GM19397 (cell line): Measurements from ENCODE around the gene SNX19.

ENCODE experiments used
- ATAC-seq: cut with Tn5 transposase; IDR thresholded peaks from one replicate; pipeline ENCODE4 v1.9.1; 2021; ENCODE audit warnings: mild to moderate bottlenecking, moderate library complexity; ENCODE audit not compliant: unreplicated experiment

SNX19 gene

DNA sequence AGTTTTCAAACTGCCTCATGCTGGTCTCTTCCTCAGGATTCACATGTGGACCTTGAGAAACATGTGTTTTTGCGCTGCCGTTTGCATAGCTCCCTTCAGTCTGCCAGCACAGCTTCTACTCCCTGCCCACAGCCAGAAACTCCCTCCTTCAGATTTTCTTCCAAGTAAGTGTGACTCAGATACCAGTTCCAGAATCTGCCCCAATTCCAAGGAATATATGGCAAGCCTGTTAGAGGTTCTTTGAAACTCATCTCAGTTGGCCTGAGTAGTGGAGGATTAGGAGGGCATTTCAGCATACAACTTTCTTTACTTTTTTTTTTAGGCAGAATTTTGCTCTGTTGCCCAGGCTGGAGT lies 67.1 kb downstream of the SNX19 start:
- no peak for ATAC-seq

DNA sequence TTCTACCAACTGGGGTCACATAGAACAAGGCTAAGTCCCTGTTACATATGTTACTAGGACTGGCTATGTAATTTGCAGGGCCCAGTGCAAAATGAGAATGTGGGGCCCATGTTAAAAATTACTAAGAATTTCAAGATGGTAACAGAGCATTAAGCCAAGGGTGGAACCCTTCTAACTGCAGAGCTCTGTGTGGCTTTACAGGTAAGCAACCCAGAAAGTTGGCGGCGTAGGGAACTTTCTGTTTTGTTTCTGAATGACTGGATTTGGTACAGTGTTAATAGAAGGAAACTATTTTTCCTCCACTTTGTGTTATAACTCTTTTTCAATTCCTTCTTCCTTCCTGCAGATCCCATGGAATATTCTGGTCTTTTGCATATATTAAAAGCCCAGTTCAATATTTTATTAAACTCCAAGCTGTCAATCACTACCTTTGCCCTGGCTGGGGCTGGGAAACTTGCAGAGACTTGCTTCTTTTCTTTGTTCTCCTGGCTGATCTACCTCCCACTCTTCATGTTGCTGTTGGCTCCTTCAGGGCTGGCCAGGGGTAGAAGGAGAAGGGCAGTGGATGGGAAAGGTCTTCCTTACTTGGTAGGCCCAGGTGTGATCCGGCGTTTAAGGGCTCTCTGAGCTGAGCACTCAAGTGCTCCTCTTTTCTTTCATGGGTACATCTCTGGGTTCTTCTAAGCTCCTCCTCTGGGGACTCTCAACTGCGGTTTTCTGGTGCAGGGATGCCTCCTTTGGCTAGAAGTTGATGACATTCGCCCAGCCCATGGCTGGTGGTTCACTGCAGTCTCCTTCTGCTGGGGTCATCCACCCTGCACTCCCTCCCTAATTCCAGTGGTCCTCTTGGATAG lies 67.7 kb downstream of the SNX19 start:
- ATAC-seq: no peak

DNA sequence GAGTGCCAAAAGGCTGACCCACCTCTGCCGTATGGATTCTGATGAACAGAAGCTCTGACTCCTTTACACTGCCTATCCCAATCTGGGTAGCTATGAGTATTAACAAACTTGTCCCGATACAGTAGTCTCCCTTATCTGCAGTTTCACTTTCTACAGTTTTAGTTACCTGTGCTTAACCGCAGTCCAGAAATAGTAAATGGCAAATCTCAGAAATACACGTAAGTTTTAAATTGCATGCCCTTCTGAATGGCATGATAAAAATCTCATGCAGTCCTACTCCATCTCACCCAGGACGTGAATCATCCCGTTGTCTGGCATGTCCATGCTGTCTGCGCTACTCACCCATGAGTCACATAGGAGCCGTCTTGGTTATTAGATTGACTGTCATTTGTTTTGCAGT lies 68.8 kb downstream of the SNX19 start:
- no peak for ATAC-seq

DNA sequence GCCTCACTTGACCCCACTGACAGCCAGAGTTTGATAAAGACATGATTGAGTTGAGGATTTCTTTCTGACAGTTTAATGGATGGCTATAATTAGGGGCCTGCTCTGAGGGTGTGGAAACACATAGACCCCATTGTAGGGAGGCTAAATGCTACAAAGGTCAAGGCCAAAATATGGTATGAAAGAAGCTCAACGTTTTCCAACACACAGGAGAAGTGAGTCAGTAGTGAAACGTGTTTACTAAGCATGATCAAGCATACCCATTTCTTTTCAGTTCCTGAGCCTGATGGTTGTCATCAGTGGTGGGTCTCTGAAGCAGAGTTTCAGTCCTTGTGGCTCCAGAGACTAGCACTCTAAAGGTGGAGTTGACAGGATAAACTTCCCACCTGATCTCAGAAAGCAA lies 69.7 kb downstream of the SNX19 start:
- no peak for ATAC-seq

DNA sequence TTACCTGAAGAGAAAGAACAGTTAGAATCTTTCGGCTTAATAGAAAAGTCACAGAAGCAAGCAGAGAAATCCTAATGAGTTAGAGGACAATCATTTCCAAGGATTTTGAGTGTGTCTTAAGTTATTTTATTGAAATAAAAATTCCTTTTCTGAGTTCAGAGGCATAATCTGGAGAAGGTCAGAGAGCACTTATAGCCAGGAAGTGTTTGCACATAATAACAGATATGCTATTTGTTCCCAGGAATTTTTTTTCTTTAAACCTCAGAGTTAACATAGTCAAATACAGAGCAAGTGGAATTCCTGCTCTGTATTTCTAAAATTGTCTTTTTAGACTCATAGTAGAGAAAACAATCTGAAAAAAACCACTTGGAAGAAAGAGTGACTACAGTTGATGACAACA lies 74.3 kb downstream of the SNX19 start:
- ATAC-seq: no peak

DNA sequence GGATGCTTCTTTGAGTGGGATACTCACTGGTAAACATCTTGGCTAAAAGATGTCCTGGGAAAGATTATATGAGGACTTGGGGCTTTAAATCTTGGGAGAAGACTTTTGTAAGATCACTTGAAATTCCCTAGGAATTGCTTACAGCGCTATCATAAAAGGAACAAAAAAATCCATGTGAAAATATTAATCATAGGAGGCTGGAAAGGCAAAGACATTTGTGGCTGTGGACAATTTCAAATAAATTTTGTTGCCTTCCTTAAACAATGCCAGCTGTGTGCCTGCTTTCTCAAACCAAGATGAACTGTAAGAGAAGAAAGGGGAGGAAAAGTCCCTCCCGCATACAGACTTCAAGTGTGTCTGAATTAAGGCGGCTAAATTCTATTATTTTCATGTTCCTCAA lies 75.6 kb downstream of the SNX19 start:
- ATAC-seq: no peak

DNA sequence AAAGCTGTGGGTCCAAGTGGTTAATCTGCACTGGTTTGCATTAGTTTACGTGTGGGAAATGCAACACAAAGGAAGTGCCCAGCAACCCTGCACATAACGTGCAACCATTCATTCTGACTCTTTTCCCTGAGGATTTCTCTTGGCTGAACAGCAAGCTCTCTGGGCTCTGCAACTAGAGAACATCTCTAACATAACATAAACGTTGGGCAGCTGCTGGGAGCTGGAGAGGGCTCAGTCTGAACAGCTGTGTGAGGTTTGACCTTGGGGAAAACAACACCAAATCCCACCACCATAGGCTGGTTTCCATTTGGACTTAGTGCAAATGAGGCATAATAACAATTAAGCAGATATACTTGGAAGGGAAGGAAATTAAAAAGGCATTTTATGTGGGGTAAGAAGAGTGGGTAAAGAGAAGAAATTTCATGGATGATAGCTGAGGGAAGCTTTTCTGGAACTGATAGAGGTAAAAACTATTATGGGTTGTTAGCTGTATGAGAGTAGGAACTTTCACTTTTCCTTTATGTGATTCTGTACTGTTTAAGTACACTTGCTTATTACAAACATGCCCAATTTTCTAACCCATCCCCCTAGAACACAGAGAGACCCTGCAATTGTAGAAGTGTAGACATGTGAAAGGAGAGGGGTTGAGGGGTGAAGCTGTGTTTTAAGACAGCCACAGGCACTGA lies 76.2 kb downstream of the SNX19 start:
- no peak for ATAC-seq

DNA sequence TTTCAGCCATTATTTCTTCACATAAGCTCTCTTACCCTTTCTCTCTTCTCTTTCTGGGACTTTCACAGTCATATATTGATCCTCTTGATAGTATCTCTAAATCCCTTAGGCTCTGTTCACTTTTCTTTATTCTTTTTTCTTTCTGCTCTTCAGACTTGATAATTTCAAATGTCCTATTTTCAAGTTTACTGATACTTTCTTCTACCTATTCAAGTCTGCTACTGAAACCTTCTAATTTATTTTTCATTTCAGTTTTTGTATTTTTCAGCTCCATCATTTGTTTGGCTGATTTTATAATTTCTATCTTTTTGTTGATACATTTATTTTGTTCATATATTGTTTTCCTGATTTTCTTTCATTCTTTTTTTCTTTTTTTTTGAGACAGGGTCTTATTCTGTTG lies 79.1 kb downstream of the SNX19 start:
- no peak for ATAC-seq

DNA sequence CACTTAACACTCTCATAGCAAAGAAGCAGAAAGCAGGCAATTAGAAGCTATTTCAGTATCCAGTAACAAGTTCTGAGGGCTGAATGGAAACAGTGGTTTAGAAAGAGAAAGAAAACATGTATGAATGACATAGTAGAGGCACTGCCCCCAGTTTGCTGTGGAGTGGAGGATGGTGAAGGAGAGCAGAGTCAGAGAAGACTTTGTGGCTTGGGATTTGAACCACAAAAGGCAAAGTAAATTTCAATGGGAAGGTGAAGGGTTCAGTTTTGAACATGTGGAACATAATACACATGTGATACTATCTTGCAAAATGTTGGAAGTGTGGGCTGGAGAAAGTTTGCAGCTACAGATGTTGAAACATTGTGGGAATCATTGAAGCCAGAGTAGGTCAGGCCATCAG lies 81.4 kb downstream of the SNX19 start:
- no peak for ATAC-seq

DNA sequence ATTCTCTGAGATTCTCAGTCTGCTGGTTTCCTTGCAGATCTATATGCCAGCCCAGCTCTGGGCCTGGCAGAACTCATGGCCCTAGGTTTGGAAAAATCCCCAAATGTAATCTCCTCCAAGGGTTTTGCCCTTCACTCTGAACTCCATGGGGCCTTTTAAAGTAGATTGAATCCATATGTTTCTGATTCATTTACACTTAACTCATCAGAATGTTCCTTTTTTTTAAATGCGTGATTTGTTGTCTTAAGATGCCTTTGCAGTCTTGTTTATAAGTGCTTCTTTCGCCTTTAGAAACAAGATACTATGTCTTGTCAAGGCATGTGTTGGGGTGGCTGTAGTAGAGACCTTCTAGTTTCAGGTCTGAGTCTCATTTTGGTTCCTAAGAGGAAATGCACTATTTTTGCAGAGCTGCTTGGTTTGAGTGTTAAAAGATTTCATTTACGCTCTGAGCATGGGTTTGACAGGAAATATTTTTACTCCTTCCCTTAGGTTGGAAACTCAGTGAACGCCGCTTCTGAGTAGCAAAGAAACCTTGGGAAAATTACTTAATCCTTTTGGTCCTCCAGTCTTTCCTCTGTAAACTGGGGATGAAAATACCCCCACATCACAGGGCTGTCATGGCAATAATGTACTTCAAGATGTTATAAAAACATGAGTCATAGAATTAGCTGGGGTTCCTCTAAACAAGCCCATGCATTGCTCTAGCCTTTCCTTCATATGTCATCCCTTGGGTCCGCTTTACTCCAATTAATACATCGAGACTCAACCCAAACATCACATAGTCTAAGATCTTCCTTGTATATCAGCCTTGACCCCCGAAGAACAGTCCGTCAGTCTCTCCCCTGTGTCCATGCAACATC lies 83.5 kb downstream of the SNX19 start:
- no peak for ATAC-seq

DNA sequence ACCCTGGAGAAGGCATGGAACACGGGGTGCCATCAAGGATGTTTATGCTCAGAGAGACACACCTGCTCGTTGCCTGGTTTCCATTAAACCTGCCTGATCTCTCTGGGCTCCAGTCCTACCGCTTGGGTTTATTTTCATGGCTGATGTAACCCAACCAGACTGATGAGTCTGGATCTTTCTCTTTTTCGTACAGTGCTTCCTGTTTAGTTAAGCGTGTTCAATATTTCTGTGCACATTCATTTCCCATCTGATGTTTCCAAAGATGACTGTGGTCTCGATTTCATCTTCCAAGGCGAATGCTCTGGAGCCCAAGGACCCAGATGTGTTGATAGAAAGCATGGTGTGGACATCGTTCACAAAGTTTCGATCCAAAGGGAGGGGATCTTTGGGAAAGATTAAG lies 84.3 kb downstream of the SNX19 start:
- no peak for ATAC-seq

DNA sequence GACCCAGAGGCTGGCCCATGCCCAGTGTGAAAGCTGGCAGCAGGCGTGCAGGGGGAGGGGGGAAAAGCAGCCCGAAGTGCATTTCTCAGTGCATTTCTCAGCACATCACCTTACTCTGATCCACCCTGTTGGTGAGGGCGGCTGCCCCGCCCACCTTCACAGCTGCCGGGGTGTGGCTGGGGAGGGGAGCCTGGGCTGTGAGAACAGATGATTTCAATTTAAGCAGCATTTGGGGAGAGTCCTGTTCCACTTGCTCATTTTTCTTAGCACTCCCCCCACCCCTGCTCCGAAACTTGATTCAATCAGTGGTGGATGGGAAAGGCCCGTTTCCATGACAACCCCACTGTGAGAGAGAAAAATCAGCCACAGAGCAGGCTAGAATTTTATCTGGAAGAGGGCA lies 84.8 kb downstream of the SNX19 start:
- no peak for ATAC-seq

DNA sequence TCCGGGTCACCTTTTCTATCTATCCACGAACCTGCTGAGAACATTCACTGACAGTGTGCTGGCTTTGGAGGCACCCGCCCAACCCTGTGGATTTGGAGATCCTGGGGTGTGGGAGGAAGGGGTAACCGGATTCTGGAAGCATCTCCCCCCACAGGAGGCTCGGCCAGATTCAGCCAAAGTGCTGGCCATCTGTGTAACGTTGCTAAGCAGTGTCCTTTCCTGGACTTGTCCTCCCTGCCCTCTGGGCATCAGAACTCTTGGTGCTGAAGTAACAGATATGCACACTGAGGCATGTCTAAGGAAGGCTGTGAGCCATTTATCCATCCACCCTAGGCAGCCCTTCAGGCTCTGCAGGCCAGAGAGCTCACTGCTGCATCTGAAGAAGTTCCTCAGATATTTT lies 85.7 kb downstream of the SNX19 start:
- ATAC-seq: no peak

DNA sequence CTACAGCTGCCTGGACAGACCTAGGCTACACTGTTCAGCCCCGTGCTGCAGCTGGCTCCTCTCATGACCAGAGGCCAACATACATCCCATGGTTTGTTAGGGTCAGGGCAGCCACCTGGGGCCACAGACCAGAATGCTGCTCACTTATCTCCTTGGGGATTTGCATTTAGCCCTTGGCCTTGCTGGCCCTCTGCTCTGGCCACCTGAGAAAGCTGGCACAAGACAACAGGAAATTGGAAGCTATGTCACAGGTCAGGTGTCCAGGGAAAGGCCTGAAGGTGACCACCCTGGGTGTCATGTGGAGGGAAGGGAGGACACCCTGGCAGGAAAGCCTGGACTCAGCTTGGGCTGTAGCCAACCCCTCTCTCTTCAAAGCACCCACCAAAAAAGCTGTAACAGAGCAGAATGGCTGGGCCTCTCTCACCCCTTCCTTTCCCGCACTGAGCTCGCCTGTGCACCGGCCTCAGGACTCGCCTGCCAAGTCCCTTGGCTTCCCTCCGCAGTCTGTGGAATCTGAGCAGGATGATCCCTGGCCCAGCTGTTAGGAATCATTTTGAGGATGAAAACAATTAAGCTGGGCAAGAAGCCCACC lies 86.3 kb downstream of the SNX19 start:
- ATAC-seq: no peak

DNA sequence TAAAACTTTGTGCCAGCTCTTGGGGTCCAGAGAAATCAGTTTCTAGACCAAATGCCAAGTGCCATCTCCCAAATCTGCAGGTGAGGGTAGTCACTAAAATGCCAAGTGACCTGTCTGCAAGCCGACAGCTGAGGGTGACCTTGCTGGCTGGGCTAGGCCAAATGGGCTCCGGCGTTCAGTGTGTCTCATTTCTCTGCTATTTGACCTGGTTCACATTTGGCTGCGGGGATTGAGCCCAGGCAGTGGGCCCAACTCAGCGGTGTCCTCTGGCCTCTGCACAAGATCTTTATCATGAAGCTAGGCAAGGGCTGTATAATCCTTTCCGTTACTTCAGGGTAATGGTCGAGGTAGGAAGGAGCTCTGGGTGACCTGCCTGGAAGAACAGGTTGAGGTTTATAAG lies 87.5 kb downstream of the SNX19 start:
- ATAC-seq: no peak

DNA sequence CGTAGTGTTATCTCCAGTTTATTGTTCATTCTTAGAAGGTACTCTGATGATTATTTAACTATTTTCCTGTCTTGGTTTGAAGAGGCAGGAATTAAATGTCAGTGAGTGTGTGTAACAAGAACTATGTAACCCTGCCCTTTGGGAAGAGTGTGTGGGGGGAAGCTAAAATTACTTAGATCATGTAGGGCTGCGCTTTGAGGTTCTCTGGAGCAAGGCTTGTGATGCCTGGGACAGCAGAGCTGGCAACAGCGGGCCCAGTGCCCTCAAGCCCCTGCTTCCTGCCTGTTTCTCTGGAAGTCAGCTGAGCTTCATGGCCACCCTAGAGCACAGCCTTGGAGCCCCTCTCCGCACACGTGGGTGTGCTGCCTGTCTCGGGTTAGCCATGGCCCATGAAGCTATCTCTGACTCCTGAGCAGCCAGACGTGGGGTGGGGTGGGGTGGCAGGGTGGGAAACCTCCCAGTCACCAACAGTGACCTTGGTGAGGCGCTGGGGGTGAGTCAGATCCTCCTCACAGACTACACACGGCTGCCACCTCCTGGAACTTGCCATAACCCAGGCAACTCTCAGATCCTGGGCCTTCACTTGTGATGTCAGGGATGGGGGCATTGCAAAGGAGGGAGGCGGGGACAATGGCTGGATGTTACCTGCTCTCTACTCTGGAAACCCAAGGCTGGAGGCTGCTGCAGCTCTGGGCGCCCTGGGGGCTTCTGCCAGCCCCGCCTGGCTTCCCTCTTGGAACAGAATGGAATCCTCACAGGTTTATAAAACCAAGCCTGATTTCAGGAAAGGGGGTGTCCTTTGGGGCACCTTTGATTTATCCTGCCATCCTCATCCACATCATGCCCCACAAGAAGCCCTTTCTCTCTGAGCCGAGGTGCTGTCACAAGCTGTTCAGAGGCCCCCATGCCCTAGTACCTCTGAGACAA lies 88.6 kb downstream of the SNX19 start:
- ATAC-seq: no peak

DNA sequence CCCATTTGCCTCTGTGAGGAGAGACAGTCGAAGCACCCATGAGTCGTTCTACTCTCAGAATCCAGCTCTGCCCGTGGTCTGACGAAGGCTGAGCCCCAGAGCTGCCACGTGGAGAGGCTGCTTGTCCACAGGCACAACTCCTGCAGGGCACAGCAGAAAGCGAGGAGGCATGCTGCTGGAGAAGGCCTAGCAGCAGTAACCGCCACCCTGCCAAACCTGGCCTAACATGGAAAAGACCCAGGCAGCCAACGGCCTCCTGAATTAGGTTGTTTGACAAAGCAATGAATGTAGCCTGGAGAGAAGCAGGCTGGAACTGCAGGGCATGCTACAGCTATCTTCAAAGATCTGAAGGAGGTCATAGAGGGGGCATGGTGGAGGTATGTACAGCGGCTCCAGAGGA lies 89.7 kb downstream of the SNX19 start:
- no peak for ATAC-seq

DNA sequence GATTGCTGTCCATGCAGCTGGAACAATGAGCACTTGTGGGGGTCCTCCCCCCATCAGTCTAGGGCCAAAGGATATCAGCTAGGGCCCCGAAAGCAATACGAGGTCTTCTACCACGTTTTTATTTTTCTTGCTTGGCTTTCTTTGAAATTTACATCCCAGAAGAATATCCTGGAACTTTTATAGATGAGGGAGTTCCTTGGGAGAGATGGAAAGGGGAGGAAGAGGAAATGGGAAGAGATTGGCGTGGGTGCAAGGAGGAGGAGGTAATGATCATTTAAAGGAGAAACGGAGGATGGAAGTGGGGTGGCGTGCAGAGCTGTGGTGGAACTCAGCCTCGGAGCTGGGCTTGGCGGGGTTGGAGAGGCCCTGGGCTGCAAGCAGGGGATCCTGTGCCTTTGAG lies 90.3 kb downstream of the SNX19 start:
- no peak for ATAC-seq

DNA sequence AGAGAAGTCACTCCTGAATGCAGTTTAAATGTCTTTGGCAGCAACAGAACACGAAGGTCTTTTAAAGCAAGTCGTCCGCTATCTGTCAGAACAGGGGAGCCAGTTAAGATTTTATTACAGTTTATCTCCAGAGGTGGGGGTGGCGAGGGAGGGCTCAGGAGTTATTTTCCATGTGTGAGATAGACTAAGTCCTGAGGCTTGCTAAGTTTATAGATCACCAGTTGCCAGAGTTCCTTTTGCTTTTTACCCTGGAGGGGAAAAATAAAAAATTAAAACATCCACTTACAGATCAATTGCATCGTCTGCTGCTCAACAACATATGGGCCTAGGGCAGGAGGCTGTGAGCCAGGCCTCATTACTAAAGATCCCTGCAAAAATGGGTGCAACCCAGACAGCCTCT lies 90.7 kb downstream of the SNX19 start:
- ATAC-seq: no peak
